ENCODE measurements around the gene PJVK. TPM values are rescaled to one million over a fixed set of nuclear protein-coding genes. Genes with fewer than 3 reads are reported as not detected.

The PJVK gene
- polyA plus RNA-seq, 1 experiment: 1.5 TPM

- no peak for DNase-seq (ENCODE audit: low read depth)
- ChIA-PET POLR2A (no interaction called here), CTCF (no interaction called here)
- H3K36me3 ChIP-seq (ENCODE audit: control insufficient read depth, insufficient read depth, low read length): 0 out of 2 replicates have a peak, but pooled peaks cover 3% of the 10 kb centered on the region
- no peaks in the 10 kb centered on the region for H3K27me3 ChIP-seq (ENCODE audit: control insufficient read depth, insufficient read depth, low read length)
- no peak for TF ChIP-seq CTCF (IDR thresholded peaks at IDR 0.05; ENCODE audit: insufficient read depth, low read depth, low read length)
- H3K4me3 ChIP-seq (ENCODE audit: low read depth, low read length): no peak overlapping the region
These were observed 59.2 kb downstream of the PJVK start for GRCh38 chr2:178510384-178510783.

Other genes with a start within 250 kb of the PJVK start
- 30.4 and 51.6 TPM in 2 replicates for gene PRKRA, start 203 bp upstream of the PJVK start, polyA plus RNA-seq (2011; rRNA removed)
- 32.4 and 59.2 TPM in 2 replicates for gene FKBP7, start 27.2 kb downstream of the PJVK start, polyA plus RNA-seq (2011; rRNA removed)
- 10.0 and 22.8 TPM in 2 replicates for gene PLEKHA3, start 29.1 kb downstream of the PJVK start, polyA plus RNA-seq (2011; rRNA removed)

Measured in BJ (cell line).